ENCODE results near the gene ADCY2.

DNA sequence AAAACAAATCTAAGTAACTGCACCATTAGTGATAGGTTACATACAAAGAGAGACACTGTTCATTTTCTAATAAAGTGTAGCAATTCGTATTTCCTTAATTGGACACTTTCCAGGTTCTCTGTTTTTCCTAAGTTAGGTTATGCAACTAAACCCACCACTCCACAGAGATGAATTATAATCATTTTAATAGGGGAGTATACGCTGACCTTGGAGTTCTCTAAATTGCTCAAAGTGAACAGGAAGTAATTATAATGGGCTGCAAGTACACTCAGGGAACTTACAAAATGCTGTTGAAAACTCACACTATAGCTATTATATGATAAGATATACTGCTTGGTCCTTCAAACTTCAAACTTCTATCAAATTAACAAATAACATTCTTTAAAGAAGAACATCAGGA is 18.2 kb upstream of the ADCY2 start:
- TF ChIP-seq, protein P1, sequence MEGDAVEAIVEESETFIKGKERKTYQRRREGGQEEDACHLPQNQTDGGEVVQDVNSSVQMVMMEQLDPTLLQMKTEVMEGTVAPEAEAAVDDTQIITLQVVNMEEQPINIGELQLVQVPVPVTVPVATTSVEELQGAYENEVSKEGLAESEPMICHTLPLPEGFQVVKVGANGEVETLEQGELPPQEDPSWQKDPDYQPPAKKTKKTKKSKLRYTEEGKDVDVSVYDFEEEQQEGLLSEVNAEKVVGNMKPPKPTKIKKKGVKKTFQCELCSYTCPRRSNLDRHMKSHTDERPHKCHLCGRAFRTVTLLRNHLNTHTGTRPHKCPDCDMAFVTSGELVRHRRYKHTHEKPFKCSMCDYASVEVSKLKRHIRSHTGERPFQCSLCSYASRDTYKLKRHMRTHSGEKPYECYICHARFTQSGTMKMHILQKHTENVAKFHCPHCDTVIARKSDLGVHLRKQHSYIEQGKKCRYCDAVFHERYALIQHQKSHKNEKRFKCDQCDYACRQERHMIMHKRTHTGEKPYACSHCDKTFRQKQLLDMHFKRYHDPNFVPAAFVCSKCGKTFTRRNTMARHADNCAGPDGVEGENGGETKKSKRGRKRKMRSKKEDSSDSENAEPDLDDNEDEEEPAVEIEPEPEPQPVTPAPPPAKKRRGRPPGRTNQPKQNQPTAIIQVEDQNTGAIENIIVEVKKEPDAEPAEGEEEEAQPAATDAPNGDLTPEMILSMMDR (conservative IDR thresholded peaks at IDR 0.05; ENCODE audit: low read length) = no peak
- TF ChIP-seq EZH2phosphoT487 (IDR thresholded peaks at IDR 0.05; ENCODE audit: borderline replicate concordance, low read depth, low read length) = no peak

Measured in OCI-LY7 (cell line).